GM12801 (cell line): ENCODE data around the gene DNMT1.

Source experiments
- TF ChIP-seq, protein P1 (sequence below): IDR thresholded peaks from one replicate; pipeline ENCODE4 v1.5.1; 2011; ENCODE audit warnings: control low read depth; ENCODE audit not compliant: insufficient read length; ENCODE audit errors: extremely low read depth

The DNMT1 gene

DNA sequence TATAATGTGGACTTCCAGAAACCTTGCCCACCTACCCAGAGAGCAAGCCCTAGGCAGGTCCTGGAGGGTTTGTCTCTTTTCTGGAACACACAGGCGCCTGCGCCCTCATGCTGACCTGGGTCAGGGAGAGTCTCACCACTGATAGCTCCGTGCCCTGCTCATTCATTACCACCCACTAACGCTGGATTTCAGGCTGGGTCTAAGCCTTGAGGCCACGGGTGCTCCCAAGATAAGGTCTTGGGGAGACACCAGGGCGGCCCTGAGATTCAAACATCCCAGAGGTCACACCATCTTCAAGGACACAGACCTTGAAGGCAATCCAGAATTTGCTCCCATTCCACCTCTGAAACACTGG lies 31.2 kb upstream of the DNMT1 start:
- TF ChIP-seq, protein P1, sequence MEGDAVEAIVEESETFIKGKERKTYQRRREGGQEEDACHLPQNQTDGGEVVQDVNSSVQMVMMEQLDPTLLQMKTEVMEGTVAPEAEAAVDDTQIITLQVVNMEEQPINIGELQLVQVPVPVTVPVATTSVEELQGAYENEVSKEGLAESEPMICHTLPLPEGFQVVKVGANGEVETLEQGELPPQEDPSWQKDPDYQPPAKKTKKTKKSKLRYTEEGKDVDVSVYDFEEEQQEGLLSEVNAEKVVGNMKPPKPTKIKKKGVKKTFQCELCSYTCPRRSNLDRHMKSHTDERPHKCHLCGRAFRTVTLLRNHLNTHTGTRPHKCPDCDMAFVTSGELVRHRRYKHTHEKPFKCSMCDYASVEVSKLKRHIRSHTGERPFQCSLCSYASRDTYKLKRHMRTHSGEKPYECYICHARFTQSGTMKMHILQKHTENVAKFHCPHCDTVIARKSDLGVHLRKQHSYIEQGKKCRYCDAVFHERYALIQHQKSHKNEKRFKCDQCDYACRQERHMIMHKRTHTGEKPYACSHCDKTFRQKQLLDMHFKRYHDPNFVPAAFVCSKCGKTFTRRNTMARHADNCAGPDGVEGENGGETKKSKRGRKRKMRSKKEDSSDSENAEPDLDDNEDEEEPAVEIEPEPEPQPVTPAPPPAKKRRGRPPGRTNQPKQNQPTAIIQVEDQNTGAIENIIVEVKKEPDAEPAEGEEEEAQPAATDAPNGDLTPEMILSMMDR: no peak

- TF ChIP-seq, protein P1: no peak
Measured at GRCh38 chr19:10224337-10224736, 29.6 kb upstream of the DNMT1 start.

GRCh38 chr19:10223488-10224213 lies 28.9 kb upstream of the DNMT1 start:
- TF ChIP-seq, protein P1: no peak

GRCh38 chr19:10222201-10222890 lies 27.6 kb upstream of the DNMT1 start:
- TF ChIP-seq, protein P1: no peak

- TF ChIP-seq, protein P1: no peak
Measured at GRCh38 chr19:10220695-10221094, 25.9 kb upstream of the DNMT1 start.

DNA sequence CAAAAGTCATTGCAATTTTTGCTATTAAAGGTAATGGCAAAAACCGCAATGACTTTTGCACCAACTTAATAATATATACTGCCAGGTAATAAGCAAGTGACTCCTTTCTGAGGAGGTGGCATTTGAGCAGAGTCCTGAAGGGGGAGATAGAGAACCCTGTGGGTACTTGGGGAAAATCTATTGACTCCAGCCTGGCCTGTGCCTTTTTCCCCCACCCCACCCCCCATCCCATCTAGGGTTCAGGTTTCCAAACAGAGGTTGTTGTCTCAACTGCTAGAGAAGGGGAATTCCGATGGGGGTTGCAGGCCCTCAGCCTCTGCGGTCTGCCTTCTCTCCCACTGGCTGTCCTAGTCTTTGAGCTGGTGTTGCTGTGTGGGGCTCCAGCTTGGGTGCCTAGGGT lies 24.9 kb upstream of the DNMT1 start:
- TF ChIP-seq, protein P1: no peak

DNA sequence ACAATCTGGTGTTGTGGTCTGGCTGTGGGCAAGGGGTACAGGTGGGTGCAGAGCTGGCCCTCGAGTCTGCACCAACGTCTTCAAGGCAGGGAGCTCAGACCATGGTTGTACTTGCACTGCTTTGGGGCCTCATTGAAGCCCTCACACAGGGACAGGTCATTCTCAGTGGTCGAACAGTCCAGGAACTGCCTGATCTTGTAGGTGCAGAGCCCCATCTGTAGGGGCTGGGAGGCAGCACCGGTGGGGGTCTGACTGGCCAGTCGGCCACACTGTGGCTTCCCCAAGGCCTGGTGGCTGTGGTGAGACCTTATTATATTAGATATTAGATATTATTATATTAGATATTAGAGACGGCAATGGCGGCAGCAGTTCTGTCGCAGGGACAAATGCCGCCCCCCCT lies 22.3 kb upstream of the DNMT1 start:
- TF ChIP-seq, protein P1: no peak
